GM18517 (cell line): Measurements from ENCODE around the gene SART3.
"Not testable (repeated sequence)": the region's sequence is repeated elsewhere in the genome, so short reads cannot be mapped to it uniquely, and the experiment has no call there.

Experiments
- ATAC-seq: cut with Tn5 transposase; IDR thresholded peaks from one replicate; pipeline ENCODE4 v1.9.1; 2021; ENCODE audit warnings: mild to moderate bottlenecking, moderate library complexity; ENCODE audit not compliant: unreplicated experiment

The SART3 gene

GRCh38 chr12:108495823-108496579 lies 65.0 kb downstream of the SART3 start:
- no peak for ATAC-seq

- ATAC-seq = no peak
These were observed 65.9 kb downstream of the SART3 start for GRCh38 chr12:108495054-108495453.

- ATAC-seq = no peak
These were observed 69.7 kb downstream of the SART3 start for GRCh38 chr12:108491256-108491655.

GRCh38 chr12:108487029-108487428 lies 73.9 kb downstream of the SART3 start:
- not testable (repeated sequence) for ATAC-seq

GRCh38 chr12:108485371-108485770 lies 75.6 kb downstream of the SART3 start:
- not testable (repeated sequence) for ATAC-seq

GRCh38 chr12:108484845-108485244 lies 76.1 kb downstream of the SART3 start:
- ATAC-seq = no peak

GRCh38 chr12:108484431-108484830 lies 76.5 kb downstream of the SART3 start:
- ATAC-seq = no peak

GRCh38 chr12:108483213-108484059 lies 77.5 kb downstream of the SART3 start:
- no peak for ATAC-seq

GRCh38 chr12:108482717-108483212 lies 78.2 kb downstream of the SART3 start:
- ATAC-seq = no peak

GRCh38 chr12:108479364-108480070 lies 81.5 kb downstream of the SART3 start:
- ATAC-seq = no peak

GRCh38 chr12:108478611-108479206 lies 82.3 kb downstream of the SART3 start:
- ATAC-seq = no peak

GRCh38 chr12:108477881-108478259 lies 83.1 kb downstream of the SART3 start:
- ATAC-seq = no peak

GRCh38 chr12:108477055-108477880 lies 83.7 kb downstream of the SART3 start:
- no peak for ATAC-seq

GRCh38 chr12:108475396-108475795 lies 85.6 kb downstream of the SART3 start:
- no peak for ATAC-seq

- ATAC-seq = no peak
These were observed 87.4 kb downstream of the SART3 start for GRCh38 chr12:108473400-108474055.
